HCT116 (cell line): Measurements from ENCODE around the gene CLEC10A. TPM values are rescaled to one million over a fixed set of nuclear protein-coding genes. Genes with fewer than 3 reads are reported as not detected.

ENCODE experiments used
- ATAC-seq: fragments of 200-7000 bp; cut with Tn5 transposase; 2 replicates; pipeline ENCODE4 v1.9.1; 2020; ENCODE audit warnings: mild to moderate bottlenecking, moderate library complexity
- BruUV-seq: library from RNA; stranded (reverse); fragments of 400-500 nt; replicated peaks from 2 replicates; lab custom pipeline; 2021; lab: Mats Ljungman, UMichigan
- CTCF ChIA-PET: fragments of 300-600 bp; sonication (Branson Sonifier 250); formaldehyde crosslinking; loops from one replicate; lab custom pipeline; 2021; ENCODE audit warnings: antibody characterized with exemption; lab: Charles Lee
- POLR2A ChIA-PET: fragments of 300-600, 350-600 bp; sonication (Branson Sonifier 250); formaldehyde crosslinking; loops from one replicate; lab custom pipeline; 2021; ENCODE audit warnings: antibody characterized with exemption; lab: Charles Lee
- RAD21 ChIA-PET, 2 experiments: fragments of 300-600 bp; sonication (Branson Sonifier 250); formaldehyde crosslinking; loops; one replicate each; lab custom pipeline; 2023; ENCODE audit warnings: low total read pairs in 2 of 2; ENCODE audit not compliant: uncharacterized antibody in 2 of 2, unreplicated experiment in 2 of 2, low non-redundant PET in 1 of 2; lab: Charles Lee
- DNase-seq: peaks from one replicate; pipeline ENCODE4 v3.0.0-alpha.2; 2010; ENCODE audit warnings: low read depth, low spot score
- H2AFZ ChIP-seq: fragments of 200-600 bp; shearing (Covaris generic), sonication (generic); 2 replicates; pipeline ENCODE4 v1.6.1; 2017; ENCODE audit warnings: low read depth, mixed run types, mixed read lengths, antibody characterized with exemption, low read length; ENCODE audit not compliant: poor library complexity, severe bottlenecking
- H3K27ac ChIP-seq: 2 replicates; pipeline ENCODE4 v1.5.1; 2012; ENCODE audit warnings: low read depth, low read length
- H3K27me3 ChIP-seq: fragments of 200-600 bp; sonication (generic); 2 replicates; pipeline ENCODE4 v1.6.1; 2016; ENCODE audit warnings: mixed run types, low read length, mixed read lengths; ENCODE audit not compliant: insufficient read depth
- H3K36me3 ChIP-seq, 2 experiments: fragments of 200-500 bp in 1 of 2; fragments of 200-600 bp in 1 of 2; sonication (Bioruptor generic) in 1 of 2; sonication (generic) in 1 of 2; 2 replicates each; pipeline versions ENCODE4 v1.5.1 to v1.6.1; 2014 to 2016; ENCODE audit warnings: low read length in 2 of 2, inconsistent platforms in 1 of 2, mixed read lengths in 1 of 2, mixed run types in 1 of 2; ENCODE audit not compliant: insufficient read depth in 2 of 2, control insufficient read depth in 1 of 2
- H3K4me1 ChIP-seq, 2 experiments: fragments of 200-600 bp in 1 of 2; sonication (generic) in 1 of 2; 2 replicates each; pipeline versions ENCODE4 v1.5.1 to v1.6.1; 2012 to 2017; ENCODE audit warnings: low read length in 2 of 2, inconsistent platforms in 1 of 2, mild to moderate bottlenecking in 1 of 2, mixed read lengths in 1 of 2, mixed run types in 1 of 2, moderate library complexity in 1 of 2; ENCODE audit not compliant: insufficient read depth in 2 of 2, control insufficient read depth in 1 of 2
- H3K4me2 ChIP-seq: fragments of 200-600 bp; sonication (generic); 2 replicates; pipeline ENCODE4 v1.6.1; 2017; ENCODE audit warnings: mixed run types, low read length, mixed read lengths
- H3K4me3 ChIP-seq, 2 experiments: fragments of 200-600 bp in 1 of 2; sonication (generic) in 1 of 2; replicated peaks in 1 of 2; 2 replicates each; pipeline ENCODE4 v1.5.1; 2011 to 2016; ENCODE audit warnings: low read length in 2 of 2, control low read depth in 1 of 2, low read depth in 1 of 2, mild to moderate bottlenecking in 1 of 2, mixed read lengths in 1 of 2, mixed run types in 1 of 2
- H3K79me2 ChIP-seq: fragments of 200-600 bp; sonication (generic); 2 replicates; pipeline ENCODE4 v1.6.1; 2017; ENCODE audit warnings: mild to moderate bottlenecking, mixed run types, low read length, moderate library complexity, mixed read lengths; ENCODE audit not compliant: insufficient read depth
- H3K9ac ChIP-seq: fragments of 200-600 bp; sonication (generic); 2 replicates; pipeline ENCODE4 v1.6.1; 2016; ENCODE audit warnings: low read length, mixed read lengths
- H3K9me2 ChIP-seq: fragments of 200-600 bp; sonication (generic), shearing (Covaris generic); 2 replicates; pipeline ENCODE4 v1.6.1; 2017; ENCODE audit warnings: mixed run types, mild to moderate bottlenecking, moderate library complexity; ENCODE audit not compliant: insufficient read depth
- H3K9me3 ChIP-seq, 2 experiments: fragments of 200-500 bp in 1 of 2; fragments of 200-600 bp in 1 of 2; sonication (Bioruptor generic) in 1 of 2; sonication (generic) in 1 of 2; 2 replicates each; pipeline ENCODE4 v1.6.1; 2014 to 2017; ENCODE audit warnings: low read length in 2 of 2, mixed read lengths in 2 of 2, inconsistent platforms in 1 of 2, low read depth in 1 of 2, mild to moderate bottlenecking in 1 of 2, mixed run types in 1 of 2, moderate library complexity in 1 of 2; ENCODE audit not compliant: control insufficient read depth in 1 of 2, insufficient read depth in 1 of 2
- H4K20me1 ChIP-seq: fragments of 200-600 bp; sonication (generic), shearing (Covaris generic); 2 replicates; pipeline ENCODE4 v1.6.1; 2017; ENCODE audit warnings: mixed run types, mild to moderate bottlenecking, moderate library complexity; ENCODE audit not compliant: insufficient read depth
- ATF3 ChIP-seq: IDR thresholded peaks from 2 replicates; pipeline ENCODE4 v1.6.1; 2012
- CTCF ChIP-seq, 3 experiments: fragments of 200-600 bp in 1 of 3; sonication (generic) in 1 of 3; IDR thresholded peaks in 2 of 3; conservative IDR thresholded peaks in 1 of 3; 2 replicates each; pipeline ENCODE4 v1.5.1; 2012 to 2017; ENCODE audit warnings: low read depth in 2 of 3, low read length in 2 of 3, antibody characterized with exemption in 1 of 3, borderline replicate concordance in 1 of 3, control low read depth in 1 of 3, mild to moderate bottlenecking in 1 of 3, mixed read lengths in 1 of 3, mixed run types in 1 of 3, moderate library complexity in 1 of 3; ENCODE audit not compliant: insufficient read depth in 1 of 3
- EGR1 ChIP-seq: IDR thresholded peaks from 2 replicates; pipeline ENCODE4 v1.6.1; 2012; ENCODE audit warnings: low read depth
- EZH2 ChIP-seq: fragments of 200-600 bp; sonication (generic); IDR thresholded peaks from 2 replicates; pipeline ENCODE4 v1.6.1; 2017; ENCODE audit warnings: antibody characterized with exemption, mixed run types
- EZH2phosphoT487 ChIP-seq: fragments of 200-600 bp; IDR thresholded peaks from 2 replicates; pipeline ENCODE4 v1.6.1; 2018; ENCODE audit warnings: antibody characterized with exemption, borderline replicate concordance
- POLR2AphosphoS5 ChIP-seq: IDR thresholded peaks from 2 replicates; pipeline ENCODE4 v1.6.1; 2011; ENCODE audit warnings: mild to moderate bottlenecking, low read depth, low read length, moderate library complexity
- RAD21 ChIP-seq: IDR thresholded peaks from 2 replicates; pipeline ENCODE4 v1.6.1; 2012; ENCODE audit warnings: low read depth, mild to moderate bottlenecking
- REST ChIP-seq: IDR thresholded peaks from 2 replicates; pipeline ENCODE4 v1.6.1; 2012; ENCODE audit warnings: low read depth
- SRF ChIP-seq: IDR thresholded peaks from 2 replicates; pipeline ENCODE4 v1.6.1; 2012; ENCODE audit warnings: low read depth
- intact Hi-C: fragments of 100-400 bp; cut with micrococcal nuclease; formaldehyde crosslinking; loops from 2 replicates; pipeline ENCODE4 v1.10.0; 2022
- total RNA-seq: library from RNA; stranded (reverse); gene quantifications from one replicate; pipeline ENCODE4 v1.2.1, GENCODE V29; 2021; ENCODE audit not compliant: unreplicated experiment

Gene CLEC10A
- total RNA-seq, 1 experiment from 2014 or later = not detected

- TF ChIP-seq CTCF (IDR thresholded peaks at IDR 0.05 in 2 of 3, conservative IDR thresholded peaks at IDR 0.05 in 1 of 3; ENCODE audit: borderline replicate concordance in 1 of 3, insufficient read depth in 1 of 3, low read depth in 2 of 3, low read length in 2 of 3) (no peak), POLR2AphosphoS5 (no peak), EZH2 (no peak), RAD21 (no peak), SRF (no peak)
Observed at GRCh38 chr17:7042501-7043181, 37.4 kb downstream of the CLEC10A start (continued).

- no peaks in the 10 kb centered on the region for H3K27me3 ChIP-seq
- TF ChIP-seq CTCF (IDR thresholded peaks at IDR 0.05 in 2 of 3, conservative IDR thresholded peaks at IDR 0.05 in 1 of 3; ENCODE audit: borderline replicate concordance in 1 of 3, insufficient read depth in 1 of 3, low read depth in 2 of 3, low read length in 2 of 3) (no peak), POLR2AphosphoS5 (no peak; the same call in 1 of the 2 replicates), ATF3 (no peak), EGR1 (no peak), EZH2phosphoT487 (no peak), REST (no peak)
- H4K20me1 ChIP-seq = no peaks in the 10 kb centered on the region
- RAD21 ChIA-PET = no interaction called here
- H3K4me1 ChIP-seq = peaks cover 12 to 17% of the 10 kb centered on the region in 2 experiments
- no peak for DNase-seq
- ATAC-seq = no peak
- H3K4me3 ChIP-seq = no peak overlapping the region
- no peak overlapping the region for H2AFZ ChIP-seq
- no peaks in the 10 kb centered on the region for H3K79me2 ChIP-seq
- CTCF ChIA-PET = no interaction called here
- H3K4me2 ChIP-seq = no peak overlapping the region
- POLR2A ChIA-PET = no interaction called here
- H3K9me2 ChIP-seq = no peaks in the 10 kb centered on the region
- H3K27ac ChIP-seq = no peak overlapping the region
- intact Hi-C loops = no loop called here
- H3K36me3 ChIP-seq = no peaks in the 10 kb centered on the region
- no peaks in the 10 kb centered on the region for H3K9me3 ChIP-seq
- BruUV-seq = no TSS peak
- no peak overlapping the region for H3K9ac ChIP-seq
Observed at GRCh38 chr17:7041607-7042500, 38.2 kb downstream of the CLEC10A start.
